Tibial artery (tissue), 4 donors: ENCODE results near the gene ACVR1.
A peak's percentile ranks its signal among the peaks of the same experiment; 100 is the strongest.

Source experiments
- DNase-seq, 2 donors: peaks; one replicate each; pipeline ENCODE4 v3.0.0-alpha.2; 2019
- H3K27ac ChIP-seq, 2 donors: fragments of 200-600 bp; sonication (generic) in 1 of 2; 1 replicate in 1 of 2; 2 replicates in 1 of 2; pipeline ENCODE4 v1.5.1; 2018 to 2019; ENCODE audit warnings: mild to moderate bottlenecking in 1 of 2
- H3K27me3 ChIP-seq, 2 donors: fragments of 200-600 bp; sonication (generic) in 1 of 2; one replicate each; pipeline versions ENCODE4 v1.5.1 to v1.6.0; 2016 to 2019
- H3K36me3 ChIP-seq, 3 donors: fragments of 200-600 bp; sonication (generic) in 2 of 3; one replicate each; pipeline ENCODE4 v1.5.1; 2016 to 2019; ENCODE audit warnings: mild to moderate bottlenecking in 2 of 3
- H3K4me1 ChIP-seq, 4 donors: fragments of 200-600 bp; sonication (generic) in 2 of 4; 1 replicate in 3 of 4; 2 replicates in 1 of 4; pipeline ENCODE4 v1.5.1; 2016 to 2019
- H3K4me3 ChIP-seq, 2 donors: fragments of 200-600 bp; sonication (generic) in 1 of 2; 1 replicate in 1 of 2; 2 replicates in 1 of 2; pipeline ENCODE4 v1.5.1; 2018 to 2019; ENCODE audit warnings: mild to moderate bottlenecking in 2 of 2
- H3K9me3 ChIP-seq, 3 donors: fragments of 200-600 bp; sonication (generic) in 1 of 3; one replicate each; pipeline ENCODE4 v1.5.1; 2016 to 2019
- intact Hi-C: fragments of 100-400 bp; cut with DNase I; formaldehyde crosslinking; loops from one replicate; pipeline ENCODE4 v1.15.0; 2023; ENCODE audit warnings: low total_unique reads
- TF ChIP-seq, protein P1 (sequence below), 2 experiments: fragments of 200-600 bp in 1 of 2; fragments of 450-650 bp in 1 of 2; IDR thresholded peaks; one replicate each; pipeline ENCODE4 v1.5.1; 2017 to 2019; ENCODE audit warnings: antibody characterized with exemption in 2 of 2, mild to moderate bottlenecking in 1 of 2, moderate library complexity in 1 of 2

ACVR1 gene

DNA sequence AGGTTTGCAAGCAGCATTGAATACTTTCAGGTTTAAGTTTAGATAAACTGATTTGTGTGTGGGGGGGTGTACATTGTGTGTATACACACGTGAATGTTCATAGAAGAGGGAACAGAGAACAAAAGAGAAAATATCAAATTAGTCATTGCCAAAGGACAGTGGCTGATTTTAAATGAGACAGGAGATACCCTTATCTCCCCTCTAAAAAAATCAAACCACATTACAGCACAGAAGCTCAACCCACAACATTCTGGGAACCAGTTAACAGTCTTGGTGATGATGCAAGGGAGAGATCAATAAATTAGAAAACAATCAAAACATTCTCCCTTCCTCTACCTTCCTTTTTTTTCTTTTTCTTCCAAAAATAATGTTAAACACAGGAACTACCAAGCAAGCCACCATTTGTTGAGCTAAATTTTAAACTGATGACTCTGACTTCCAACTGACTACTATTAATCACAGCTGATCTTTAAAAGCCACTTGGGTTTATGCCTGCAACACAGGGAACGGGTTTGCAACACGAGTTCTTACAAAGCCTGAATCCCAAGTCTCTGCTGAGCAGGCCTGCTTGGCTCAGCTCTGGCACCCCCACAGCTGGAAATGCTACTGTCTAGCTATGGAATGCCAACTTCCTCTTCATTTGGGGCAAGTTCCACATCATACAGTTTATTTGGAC, 128.3 kb downstream of the ACVR1 start:
- peaks cover 0 to 20% (median 0%) of the 10 kb centered on the region in 4 donors for H3K4me1 ChIP-seq
- intact Hi-C loops, result no loop called here
- H3K4me3 ChIP-seq, result no peak overlapping the region
- H3K27me3 ChIP-seq, result no peaks in the 10 kb centered on the region
- TF ChIP-seq, protein P1, sequence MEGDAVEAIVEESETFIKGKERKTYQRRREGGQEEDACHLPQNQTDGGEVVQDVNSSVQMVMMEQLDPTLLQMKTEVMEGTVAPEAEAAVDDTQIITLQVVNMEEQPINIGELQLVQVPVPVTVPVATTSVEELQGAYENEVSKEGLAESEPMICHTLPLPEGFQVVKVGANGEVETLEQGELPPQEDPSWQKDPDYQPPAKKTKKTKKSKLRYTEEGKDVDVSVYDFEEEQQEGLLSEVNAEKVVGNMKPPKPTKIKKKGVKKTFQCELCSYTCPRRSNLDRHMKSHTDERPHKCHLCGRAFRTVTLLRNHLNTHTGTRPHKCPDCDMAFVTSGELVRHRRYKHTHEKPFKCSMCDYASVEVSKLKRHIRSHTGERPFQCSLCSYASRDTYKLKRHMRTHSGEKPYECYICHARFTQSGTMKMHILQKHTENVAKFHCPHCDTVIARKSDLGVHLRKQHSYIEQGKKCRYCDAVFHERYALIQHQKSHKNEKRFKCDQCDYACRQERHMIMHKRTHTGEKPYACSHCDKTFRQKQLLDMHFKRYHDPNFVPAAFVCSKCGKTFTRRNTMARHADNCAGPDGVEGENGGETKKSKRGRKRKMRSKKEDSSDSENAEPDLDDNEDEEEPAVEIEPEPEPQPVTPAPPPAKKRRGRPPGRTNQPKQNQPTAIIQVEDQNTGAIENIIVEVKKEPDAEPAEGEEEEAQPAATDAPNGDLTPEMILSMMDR (IDR thresholded peaks at IDR 0.05), result no peak
- DNase-seq, result peak; percentile 48 to 66
- H3K27ac ChIP-seq, result no peak overlapping the region
- H3K36me3 ChIP-seq, result peaks cover 4 to 23% (median 8%) of the 10 kb centered on the region in 3 donors
- H3K9me3 ChIP-seq, result no peaks in the 10 kb centered on the region

DNA sequence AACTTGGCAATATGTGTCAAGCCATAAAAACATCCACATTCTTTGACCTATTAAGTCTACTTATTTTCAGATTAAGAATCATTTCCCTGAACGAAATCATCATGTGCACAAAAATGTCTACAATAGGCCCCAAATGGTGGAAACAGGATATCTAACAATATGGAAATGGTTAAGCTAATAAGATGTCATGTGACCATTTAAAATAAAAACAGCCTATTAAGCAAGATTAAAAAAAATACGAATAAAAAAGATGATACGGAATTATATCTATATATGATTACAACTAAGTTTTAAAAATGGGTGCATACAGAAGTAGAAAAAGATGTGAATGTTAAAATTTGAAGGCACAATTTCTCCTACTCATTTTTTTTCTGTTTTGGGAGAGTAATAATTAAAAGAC, 128.8 kb downstream of the ACVR1 start:
- Histone ChIP-seq H3K4me3 (no peak overlapping the region), H3K9me3 (no peaks in the 10 kb centered on the region), H3K27me3 (no peaks in the 10 kb centered on the region), H3K36me3 (peaks cover 4 to 28% (median 7%) of the 10 kb centered on the region in 3 donors), H3K27ac (no peak overlapping the region), H3K4me1 (peaks cover 0 to 17% (median 0%) of the 10 kb centered on the region in 4 donors)
- DNase-seq, result no peak
- intact Hi-C loops, result no loop called here
- TF ChIP-seq, protein P1 (IDR thresholded peaks at IDR 0.05), result no peak

DNA sequence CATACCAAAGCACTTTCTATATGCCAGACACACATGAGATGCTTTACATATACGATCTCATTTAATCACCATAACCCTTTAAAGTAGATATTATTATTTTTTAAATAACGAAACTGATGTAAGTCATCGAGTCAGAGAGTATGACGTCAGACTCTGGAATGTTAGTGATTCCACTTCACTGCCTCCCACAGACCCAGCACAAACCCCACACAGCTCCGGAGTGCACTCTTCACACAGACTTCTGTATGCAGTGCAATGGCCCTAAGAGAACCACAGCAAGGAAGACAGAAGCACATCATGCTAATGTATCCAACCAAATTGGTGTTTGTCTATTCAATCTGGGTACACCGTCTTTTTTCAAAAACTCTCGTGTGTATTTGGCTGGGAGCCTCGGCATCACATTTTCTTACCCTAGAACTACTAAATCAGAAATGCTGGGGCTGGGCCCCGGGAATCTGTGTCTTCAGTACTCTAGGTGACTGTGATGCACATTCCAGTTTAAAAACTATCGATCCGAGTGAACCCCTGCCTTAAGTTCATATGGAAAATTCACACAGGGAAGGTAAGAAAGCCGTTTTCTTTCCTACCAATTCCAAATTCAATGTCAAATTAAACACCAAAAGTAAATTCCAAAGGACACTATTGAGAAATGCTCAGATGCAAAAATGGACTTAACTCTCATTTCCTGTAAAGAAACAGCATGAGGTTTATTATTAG, 129.7 kb downstream of the ACVR1 start:
- peaks cover 4 to 29% (median 7%) of the 10 kb centered on the region in 3 donors for H3K36me3 ChIP-seq
- H3K27me3 ChIP-seq, result no peaks in the 10 kb centered on the region
- no peak overlapping the region for H3K4me3 ChIP-seq
- intact Hi-C loops, result no loop called here
- H3K4me1 ChIP-seq, result peaks cover 0 to 11% (median 0%) of the 10 kb centered on the region in 4 donors
- no peak overlapping the region for H3K27ac ChIP-seq
- no peaks in the 10 kb centered on the region for H3K9me3 ChIP-seq
- DNase-seq, result no peak
- TF ChIP-seq, protein P1 (IDR thresholded peaks at IDR 0.05), result no peak

DNA sequence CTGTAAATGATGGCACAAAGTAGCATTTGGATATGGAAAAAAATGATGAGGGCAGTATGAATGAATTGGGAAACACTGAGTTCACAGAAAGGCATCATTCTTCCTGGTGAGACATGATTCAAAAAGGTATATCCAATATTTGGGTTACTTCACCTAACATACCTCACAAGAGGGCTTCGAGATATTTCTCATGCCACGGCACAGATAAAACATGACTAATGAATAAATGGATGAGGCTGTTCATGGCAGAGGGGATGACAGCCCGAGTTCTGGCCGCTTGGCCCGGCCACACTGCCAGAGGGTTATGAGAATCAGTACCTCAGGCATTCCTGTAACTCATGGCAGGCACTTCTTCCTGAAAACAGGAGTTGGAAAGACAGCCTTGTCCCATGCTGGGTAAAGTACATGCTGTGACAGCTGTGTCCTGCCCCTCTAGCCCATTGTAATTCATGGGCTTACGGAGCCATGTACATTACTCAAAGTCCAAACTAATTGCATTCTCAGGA, 131.5 kb downstream of the ACVR1 start:
- no peak overlapping the region for H3K27ac ChIP-seq
- intact Hi-C loops, result no loop called here
- H3K27me3 ChIP-seq, result no peaks in the 10 kb centered on the region
- TF ChIP-seq, protein P1 (IDR thresholded peaks at IDR 0.05), result no peak
- no peak overlapping the region for H3K4me3 ChIP-seq
- peaks cover 0 to 17% (median 7%) of the 10 kb centered on the region in 3 donors for H3K36me3 ChIP-seq
- peaks cover 0 to 11% (median 0%) of the 10 kb centered on the region in 4 donors for H3K4me1 ChIP-seq
- no peaks in the 10 kb centered on the region for H3K9me3 ChIP-seq
- DNase-seq, result no peak

DNA sequence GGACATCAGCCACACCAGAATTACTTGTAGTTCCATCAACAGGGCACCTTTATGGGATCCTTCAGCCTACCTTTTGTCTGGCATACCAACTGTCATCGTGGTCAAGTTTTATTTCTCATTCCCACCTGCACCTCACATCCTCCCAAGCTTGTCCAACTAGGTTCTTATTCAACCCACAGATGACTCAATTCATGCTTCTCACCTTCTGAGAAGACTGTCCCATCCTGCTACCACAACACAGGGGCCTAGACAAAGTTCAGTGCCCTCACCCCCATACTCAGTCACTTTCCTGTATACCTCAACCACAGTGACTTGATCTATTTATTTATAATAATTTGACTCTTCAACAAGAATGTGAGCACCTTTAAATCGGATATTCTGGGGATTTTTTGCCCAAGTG, 133.1 kb downstream of the ACVR1 start:
- intact Hi-C loops, result no loop called here
- no peaks in the 10 kb centered on the region for H3K27me3 ChIP-seq
- H3K4me1 ChIP-seq, result peaks cover 0 to 1% (median 0%) of the 10 kb centered on the region in 4 donors
- no peaks in the 10 kb centered on the region for H3K9me3 ChIP-seq
- TF ChIP-seq, protein P1 (IDR thresholded peaks at IDR 0.05), result no peak
- DNase-seq, result no peak
- peaks cover 7 to 21% (median 17%) of the 10 kb centered on the region in 3 donors for H3K36me3 ChIP-seq
- H3K27ac ChIP-seq, result no peak overlapping the region
- H3K4me3 ChIP-seq, result no peak overlapping the region
